HG03520 (cell line): ENCODE data around the gene RECK.
"Not testable (repeated sequence)": the region's sequence is repeated elsewhere in the genome, so short reads cannot be mapped to it uniquely, and the experiment has no call there.

Experiments
- ATAC-seq: cut with Tn5 transposase; IDR thresholded peaks from one replicate; pipeline ENCODE4 v1.9.1; 2021; ENCODE audit warnings: mild to moderate bottlenecking, moderate library complexity; ENCODE audit not compliant: unreplicated experiment

The RECK gene

DNA sequence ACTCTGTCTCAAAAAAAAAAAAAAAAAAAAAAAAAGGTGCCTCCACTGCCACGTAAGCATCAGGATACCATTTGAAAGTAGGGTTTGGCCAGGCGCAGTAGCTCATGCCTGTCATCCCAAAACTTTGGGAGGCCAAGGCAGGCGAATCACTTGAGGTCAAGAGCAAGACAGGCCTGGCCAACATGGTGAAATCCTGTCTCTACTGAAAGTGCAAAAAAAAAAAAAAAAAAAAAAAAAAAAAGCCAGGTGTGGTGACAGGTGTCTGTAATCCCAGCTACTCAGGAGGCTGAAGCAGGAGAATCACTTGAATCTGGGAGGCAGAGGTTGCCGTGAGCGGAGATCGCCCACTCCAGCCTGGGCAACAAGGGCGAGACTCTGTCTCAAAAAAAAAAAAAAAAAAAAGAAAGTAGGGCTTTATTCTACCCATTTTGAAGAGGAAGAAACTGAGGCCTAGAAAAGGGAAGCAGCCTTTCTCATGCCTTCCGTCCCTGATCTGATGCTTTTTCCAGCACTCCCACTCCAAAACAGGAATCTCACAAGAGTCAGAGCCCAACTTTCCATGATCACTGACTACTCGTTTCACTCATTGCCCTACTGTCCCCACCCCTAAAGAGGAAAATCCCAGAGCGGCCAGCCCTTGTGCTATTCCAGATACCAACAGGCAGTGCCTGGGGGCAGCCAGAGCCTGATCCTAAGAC lies 116.2 kb downstream of the RECK start:
- ATAC-seq: no peak

DNA sequence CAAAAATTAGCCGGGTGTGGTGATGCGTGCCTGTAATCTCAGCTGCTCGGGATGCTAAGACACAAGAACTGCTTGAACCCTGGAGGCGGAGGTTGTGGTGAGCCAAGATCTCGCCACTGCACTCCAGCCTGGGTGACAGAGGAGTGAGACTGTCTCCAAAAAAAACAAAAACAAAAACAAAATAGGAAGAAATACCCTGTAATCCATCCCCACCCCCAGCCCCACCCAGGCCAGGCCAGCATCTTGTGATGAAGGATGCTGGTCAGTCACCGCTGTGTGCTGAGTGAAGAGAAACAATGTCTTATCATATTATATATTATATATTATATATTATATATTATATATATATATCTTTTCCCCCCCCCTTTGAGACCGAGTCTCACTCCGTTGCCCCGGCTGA lies 117.0 kb downstream of the RECK start:
- no peak for ATAC-seq

DNA sequence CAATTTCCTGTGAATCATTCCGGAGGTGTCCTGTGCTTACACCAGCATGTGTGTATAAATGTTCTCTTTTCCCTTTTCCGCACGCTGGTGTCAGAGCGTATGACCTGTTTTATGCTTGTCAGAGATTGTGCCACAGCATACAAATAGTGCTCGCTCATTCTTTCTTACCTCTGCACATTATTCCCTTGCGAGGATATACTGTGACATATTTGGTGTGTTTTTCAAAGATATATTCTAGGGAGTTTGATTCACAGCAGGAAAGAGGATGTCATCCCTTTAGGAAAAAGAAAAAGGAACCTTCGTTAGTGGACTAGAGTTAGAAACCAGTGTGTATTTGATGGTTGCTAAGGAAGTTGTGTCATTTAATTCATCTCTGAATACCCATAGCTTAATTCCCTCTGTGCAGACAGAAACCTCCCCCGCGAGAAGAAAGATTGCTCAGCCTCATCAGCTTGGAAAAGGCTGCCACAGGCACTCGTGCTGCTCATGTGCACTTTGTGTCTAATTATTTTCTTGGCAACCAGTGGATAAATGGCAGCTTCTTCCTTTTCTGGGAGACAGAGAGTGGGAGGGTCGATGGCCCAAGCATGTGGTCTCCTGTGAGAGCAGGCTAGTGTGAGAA lies 117.7 kb downstream of the RECK start:
- ATAC-seq: no peak

DNA sequence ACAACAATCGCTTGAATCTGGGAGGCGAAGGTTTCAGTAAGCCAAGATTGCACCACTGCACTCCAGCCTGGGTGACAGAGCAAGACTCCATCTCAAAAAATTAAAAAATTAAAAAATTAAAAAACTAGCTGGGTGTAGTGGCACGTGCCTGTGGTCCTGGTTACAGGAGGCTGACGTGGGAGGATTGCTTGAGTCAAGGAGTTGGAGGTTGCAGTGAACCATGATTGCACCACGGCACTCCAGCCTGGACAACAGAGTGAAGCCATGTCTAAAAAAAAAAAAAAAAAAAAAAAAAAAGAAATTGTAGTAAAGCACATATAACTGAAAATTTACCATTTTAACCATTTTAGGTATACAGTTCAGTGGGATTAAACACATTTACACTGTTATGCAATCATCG lies 119.4 kb downstream of the RECK start:
- ATAC-seq: no peak

DNA sequence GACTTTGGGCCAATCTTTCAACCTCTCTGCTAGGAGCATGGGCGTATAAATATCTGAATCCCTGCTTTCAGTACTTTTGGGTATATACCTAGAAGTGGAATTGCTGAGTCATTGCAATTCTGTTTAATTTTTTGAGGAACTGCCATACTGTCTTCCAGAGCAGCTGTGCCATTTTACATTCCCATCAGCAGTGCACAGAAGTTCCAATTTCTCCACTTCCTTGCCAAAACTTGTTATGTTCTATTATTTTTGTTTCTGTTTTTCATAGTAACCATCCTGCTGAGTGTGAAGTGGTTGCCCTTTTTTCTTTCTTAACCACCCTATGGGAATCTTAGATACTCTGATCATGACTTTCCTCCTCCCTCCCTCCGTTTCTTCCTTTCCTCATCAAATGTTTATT lies 121.4 kb downstream of the RECK start:
- no peak for ATAC-seq

DNA sequence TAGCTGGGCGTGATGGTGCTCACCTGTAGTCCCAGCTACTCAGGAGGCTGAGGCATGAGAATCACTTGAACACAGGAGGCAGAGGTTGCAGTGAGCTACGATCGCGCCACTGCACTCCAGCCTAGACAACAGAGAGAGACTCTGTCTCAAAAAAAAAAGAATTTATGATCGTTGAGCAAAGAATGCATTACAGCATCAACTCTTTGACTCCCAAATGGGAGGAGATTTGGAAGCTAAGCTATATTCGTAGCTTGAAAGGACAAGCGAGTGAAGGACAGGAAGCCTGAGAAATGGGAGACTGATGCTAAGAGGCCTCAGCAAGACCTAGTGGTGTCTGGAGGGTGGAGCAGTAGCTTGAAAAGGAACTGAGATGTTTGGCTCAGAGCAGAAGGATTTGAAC lies 122.2 kb downstream of the RECK start:
- ATAC-seq: no peak

DNA sequence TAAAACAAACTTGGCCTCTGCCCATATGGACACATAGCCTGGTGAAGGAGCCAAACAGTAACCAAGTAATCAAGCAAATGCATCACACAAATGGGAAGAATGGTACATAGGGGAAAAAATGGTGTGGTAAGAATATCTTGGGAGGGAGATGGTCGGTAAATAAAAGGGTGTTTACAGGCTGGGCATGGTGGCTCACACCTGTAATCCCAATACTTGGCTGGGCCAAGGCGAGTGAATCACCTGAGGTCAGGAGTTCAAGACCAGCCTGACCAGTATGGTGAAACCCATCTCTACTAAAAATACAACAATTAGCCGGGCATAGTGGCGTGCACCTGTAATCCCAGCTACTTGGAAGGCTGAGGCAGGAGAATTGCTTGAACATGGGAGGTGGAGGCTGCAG lies 122.8 kb downstream of the RECK start:
- not testable (repeated sequence) for ATAC-seq

DNA sequence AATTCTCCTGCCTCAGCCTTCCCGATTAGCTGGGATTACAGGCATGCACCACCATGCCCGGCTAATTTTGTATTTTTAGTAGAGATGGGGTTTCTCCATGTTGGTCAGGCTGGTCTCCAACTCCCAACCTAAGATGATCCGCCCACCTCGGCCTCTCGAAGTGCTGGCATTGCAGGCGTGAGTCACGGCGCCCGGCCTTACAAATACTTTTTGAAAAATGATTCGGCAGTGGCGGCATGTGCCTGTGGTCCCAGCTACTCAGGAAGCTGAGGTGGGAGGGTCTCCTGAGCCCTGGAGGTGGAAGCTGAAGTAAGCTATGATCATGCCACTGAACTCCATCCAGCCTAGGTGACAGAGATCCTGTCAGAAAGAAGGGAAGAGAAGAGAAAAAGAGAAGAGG lies 123.4 kb downstream of the RECK start:
- not testable (repeated sequence) for ATAC-seq

DNA sequence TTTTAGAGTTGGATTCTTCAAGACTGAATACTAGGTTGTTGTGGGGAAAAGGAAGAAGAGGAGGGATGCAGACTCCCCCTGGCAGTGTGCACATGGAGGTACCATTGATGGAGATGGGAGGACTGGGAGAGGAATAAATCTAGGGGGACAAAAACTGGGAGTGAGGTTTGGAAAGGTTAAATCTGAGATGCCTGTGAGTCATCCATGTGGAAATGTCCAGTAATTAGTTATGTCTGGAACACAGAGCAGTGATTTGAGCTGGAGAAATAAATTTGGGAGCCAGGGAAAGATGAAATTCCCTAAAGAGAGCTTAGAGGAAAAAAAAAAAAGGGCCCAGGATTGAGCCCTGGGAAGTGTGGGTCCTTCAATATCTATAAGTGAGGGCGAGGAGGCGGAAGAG lies 124.5 kb downstream of the RECK start:
- no peak for ATAC-seq

DNA sequence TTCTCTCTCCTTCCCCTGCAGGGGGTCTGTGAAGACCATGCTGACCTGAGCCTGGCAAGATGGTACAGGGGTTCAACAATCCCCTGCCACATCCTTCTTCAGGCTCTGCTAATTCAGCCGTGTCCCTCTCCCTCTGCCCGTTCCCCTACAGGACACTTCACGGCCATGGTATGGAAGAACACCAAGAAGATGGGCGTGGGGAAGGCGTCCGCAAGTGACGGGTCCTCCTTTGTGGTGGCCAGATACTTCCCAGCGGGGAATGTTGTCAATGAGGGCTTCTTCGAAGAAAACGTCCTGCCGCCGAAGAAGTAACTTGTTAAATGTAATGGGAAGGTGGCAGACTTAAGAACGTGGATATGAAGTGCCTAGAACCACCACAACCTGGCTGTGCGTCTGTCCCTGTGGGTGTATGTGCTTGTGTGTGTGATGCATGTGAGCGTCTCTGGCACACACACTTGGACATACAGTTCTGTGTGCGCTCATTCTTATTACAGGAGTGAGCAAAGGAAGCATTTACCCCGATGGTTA lies 125.6 kb downstream of the RECK start:
- ATAC-seq: no peak

DNA sequence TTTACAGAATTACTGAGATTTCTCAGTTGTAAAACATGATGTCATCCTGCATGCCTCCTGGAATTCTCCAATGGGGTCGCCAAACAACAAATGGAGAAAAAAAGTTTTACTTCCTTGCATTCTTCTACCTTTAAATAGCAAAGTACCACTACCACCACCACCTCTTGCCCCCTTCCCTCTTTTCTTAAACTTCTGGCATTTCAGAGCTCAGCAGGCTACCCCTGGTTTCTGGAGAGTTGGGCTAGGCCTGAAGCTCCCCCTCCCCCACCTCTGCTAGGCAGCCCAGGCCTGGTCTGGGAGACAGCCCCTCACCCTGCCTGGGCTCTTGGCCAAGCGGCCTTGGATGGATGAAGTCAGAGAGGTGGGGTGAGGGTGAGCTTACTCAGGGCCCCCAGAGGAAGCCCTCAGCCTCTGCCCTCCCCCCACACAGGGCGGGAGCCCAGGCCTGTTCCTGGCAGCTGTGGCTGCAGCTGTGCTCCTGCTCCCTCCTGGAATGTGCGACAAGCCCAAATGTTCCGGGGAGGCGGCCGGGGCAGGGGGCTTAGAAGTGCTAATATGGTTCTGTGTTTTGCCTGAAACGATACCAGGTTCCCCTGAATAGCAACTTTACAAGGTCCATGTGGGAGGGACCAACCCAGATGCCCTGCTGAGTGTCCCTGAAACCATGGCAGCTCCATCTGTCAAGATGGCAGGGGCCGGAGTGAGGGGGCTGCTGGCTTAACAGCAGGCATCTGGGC lies 126.5 kb downstream of the RECK start:
- ATAC-seq: no peak

DNA sequence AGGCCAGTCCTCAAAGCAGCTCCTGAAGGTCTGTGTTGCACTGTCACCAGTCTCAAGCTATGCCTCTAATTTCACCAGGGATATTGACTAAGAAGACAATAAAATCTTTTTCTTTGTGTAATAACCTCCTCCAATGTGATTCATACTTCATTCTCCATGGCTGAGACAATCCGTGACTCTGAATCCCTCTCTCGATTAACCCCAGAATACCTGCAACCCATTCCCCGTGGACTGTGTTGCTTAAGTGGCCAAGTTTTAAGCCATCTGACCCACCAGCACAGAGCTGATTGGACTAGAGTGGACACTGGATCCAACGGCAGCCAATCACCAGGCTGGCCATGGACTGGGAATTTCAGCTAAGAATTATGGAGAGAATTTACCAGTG lies 127.1 kb downstream of the RECK start:
- ATAC-seq: no peak

DNA sequence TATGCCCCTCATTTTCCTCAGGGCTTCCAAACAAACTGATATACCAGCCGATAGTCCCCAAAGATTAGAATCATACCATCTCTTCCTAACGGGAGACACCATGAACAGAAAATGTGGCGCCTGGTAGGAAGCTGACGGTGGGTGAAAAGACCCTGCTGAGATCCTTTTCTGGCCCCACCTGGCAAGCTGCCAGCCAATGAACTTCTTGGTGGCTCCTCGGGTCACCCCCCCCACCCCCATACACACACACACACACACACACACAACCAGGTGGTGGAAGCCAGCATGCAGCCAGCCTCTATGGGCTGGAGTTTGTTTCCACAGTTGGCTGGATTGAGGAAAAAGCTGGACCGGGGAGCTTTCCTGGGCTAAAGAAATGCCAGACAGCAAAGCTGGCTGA lies 127.7 kb downstream of the RECK start:
- ATAC-seq: no peak

DNA sequence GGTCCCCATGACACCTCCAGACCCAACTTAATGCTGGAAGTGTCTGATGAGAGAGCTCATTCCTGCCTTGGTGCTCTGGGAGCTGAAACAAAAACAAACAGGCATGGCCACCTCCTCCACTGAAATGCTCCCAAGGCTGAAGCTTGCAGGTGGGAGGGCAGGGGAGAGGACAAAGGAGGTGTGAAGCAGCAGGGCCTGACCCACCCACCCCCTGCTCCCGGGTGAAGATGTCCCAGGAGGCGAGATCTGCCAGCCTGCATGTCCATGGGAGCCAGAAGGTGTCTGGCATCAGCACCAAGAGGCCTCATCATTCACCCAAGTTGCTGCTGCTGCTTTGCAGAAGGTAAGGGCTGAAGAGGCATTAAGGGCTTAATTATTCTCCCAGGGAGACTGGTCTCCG lies 128.3 kb downstream of the RECK start:
- no peak for ATAC-seq

DNA sequence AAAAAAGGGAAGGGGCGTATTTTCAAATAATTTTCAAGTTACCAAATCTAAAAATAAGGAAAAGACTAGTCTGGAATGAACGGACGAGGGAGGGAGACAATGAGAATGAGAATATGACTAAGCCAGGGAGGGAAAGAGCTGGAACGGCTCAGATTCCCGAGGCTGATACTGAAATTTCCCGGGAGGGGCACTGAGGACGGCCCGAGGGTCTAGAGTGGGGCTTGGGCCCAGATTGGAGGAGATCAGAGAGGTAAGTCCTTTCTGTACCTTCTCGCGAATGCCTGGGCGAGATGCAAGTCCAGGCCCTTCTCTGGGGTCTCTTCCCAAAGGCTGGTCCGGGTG lies 129.1 kb downstream of the RECK start:
- no peak for ATAC-seq

DNA sequence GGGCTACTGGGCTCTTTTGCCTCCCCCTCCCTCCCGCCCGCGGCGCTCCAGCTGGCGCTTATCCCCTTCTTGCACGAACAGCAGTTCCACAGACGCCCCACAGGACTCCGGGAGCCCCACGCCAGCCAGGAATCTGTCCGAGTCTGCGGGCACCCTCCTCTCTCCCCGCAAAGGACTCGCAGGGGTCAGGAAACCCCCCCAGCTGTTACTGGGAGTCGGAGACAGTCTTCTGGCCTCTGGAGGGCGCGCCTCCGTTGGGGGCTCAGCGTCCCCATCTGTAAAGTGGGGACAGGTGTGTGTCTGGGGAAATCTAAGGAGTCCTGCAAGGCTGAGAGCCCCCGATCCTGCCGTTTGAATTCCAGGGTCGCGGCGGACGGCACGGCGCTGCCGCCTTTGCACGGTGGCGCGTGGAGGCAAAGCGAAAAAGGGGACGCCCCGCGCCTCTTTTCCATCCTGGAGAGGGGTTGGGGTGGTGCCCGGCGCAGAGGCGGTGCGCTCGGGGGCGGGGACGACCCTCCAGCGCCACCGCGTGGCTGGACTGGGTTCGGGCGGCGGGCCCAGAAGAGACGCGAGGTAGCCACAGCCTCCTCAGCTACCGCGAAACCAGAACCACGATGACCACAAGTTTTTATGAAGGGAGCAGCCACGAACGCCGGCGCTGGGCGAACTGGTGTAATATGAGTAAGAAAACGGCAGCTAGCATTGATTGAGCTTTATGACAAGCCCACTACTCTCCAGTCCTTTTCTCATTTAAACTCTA lies 129.6 kb downstream of the RECK start:
- peak; percentile 84 for ATAC-seq

DNA sequence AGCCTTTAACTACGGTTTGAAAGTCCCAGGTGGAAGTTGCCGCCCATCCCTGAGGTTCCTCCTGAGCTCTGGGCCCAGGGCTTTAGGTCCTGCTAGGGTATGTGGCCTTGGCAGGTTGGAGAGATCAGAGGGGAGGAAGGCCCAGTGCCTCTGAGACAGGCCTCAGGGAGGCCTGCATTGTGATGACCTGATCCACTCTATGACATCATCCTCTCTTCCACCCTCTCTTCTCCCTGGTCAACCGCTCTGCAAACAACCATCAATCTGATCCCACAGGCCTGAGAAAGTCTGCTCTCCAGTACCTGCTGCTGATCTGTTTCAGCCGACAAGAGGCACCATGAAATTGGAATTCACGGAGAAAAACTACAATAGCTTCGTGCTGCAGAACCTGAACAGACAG lies 132.5 kb downstream of the RECK start, which contains the start of gene CCIN:
TSS of gene CCIN (plus strand) at position 223 of the 400 bp plus-strand sequence. CDS start at position 338, 115 bp downstream.
- ATAC-seq: no peak

DNA sequence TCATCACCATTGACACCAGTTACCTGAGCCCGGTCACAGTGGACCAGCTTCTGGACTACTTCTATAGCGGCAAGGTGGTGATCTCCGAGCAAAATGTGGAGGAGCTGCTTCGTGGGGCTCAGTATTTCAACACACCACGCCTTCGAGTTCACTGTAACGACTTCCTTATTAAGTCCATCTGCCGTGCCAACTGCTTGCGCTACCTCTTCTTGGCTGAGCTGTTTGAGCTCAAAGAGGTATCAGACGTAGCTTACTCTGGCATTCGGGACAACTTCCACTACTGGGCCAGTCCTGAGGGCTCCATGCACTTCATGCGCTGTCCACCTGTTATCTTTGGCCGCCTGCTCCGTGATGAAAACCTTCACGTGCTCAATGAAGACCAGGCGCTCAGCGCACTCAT lies 133.0 kb downstream of the RECK start:
- ATAC-seq: no peak

DNA sequence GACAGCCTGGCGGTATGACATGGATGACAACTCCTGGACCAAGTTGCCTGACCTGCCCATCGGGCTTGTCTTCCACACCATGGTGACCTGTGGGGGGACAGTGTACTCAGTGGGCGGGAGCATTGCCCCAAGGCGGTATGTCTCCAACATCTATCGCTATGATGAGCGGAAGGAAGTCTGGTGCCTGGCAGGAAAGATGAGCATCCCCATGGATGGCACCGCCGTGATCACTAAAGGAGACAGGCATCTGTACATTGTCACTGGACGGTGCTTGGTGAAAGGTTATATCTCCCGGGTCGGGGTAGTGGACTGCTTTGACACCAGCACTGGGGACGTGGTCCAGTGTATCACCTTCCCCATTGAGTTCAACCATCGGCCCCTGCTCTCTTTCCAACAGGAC lies 133.8 kb downstream of the RECK start:
- no peak for ATAC-seq

DNA sequence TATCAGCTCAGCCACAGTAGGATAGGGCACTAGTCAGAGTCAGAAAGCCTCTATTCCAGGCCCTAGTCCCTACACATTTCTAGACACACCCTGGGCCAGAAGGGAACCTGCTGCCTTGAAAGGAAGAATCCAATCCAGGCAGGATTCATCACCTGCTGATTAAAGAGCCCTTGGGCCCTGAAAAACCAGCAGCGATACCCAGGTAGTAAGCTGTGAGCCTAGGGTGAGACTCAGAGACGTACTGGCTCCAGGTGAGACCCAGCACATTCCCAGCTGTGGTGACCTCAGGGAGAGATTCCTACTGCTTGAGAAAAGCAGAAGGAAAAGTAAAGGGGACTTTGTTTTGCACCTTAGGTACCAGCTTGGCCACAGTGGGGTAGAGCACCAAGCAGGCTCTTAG lies 137.1 kb downstream of the RECK start:
- no peak for ATAC-seq
